ENCODE data around the gene GNPTG.
"Not testable (repeated sequence)": the region's sequence is repeated elsewhere in the genome, so short reads cannot be mapped to it uniquely, and the experiment has no call there.

The GNPTG gene

GRCh38 chr16:1318268-1318545 lies 33.5 kb upstream of the GNPTG start:
- in situ Hi-C loops (cut with MboI; ENCODE audit: low sequenced_read_pairs), result no loop called here

- in situ Hi-C loops (cut with MboI; ENCODE audit: low sequenced_read_pairs), result no loop called here
Measured at GRCh38 chr16:1319041-1319440, 32.7 kb upstream of the GNPTG start.

- in situ Hi-C loops (cut with MboI; ENCODE audit: low sequenced_read_pairs), result no loop called here
Measured at GRCh38 chr16:1320097-1320496, 31.6 kb upstream of the GNPTG start.

GRCh38 chr16:1320658-1321240 lies 31.0 kb upstream of the GNPTG start:
- in situ Hi-C loops (cut with MboI; ENCODE audit: low sequenced_read_pairs), result no loop called here

GRCh38 chr16:1322407-1322806 lies 29.3 kb upstream of the GNPTG start:
- in situ Hi-C loops (cut with MboI; ENCODE audit: low sequenced_read_pairs), result no loop called here

GRCh38 chr16:1323296-1324239 lies 28.2 kb upstream of the GNPTG start:
- in situ Hi-C loops (cut with MboI; ENCODE audit: low sequenced_read_pairs), result no loop called here

- in situ Hi-C loops (cut with MboI; ENCODE audit: low sequenced_read_pairs), result no loop called here
Measured at GRCh38 chr16:1324286-1324826, 27.4 kb upstream of the GNPTG start.

- in situ Hi-C loops (cut with MboI; ENCODE audit: low sequenced_read_pairs), result no loop called here
Measured at GRCh38 chr16:1325261-1325660, 26.5 kb upstream of the GNPTG start.

GRCh38 chr16:1325673-1326371 lies 25.9 kb upstream of the GNPTG start:
- in situ Hi-C loops (cut with MboI; ENCODE audit: low sequenced_read_pairs), result no loop called here

- in situ Hi-C loops (cut with MboI; ENCODE audit: low sequenced_read_pairs), result no loop called here
Measured at GRCh38 chr16:1326391-1326790, 25.3 kb upstream of the GNPTG start.

GRCh38 chr16:1326946-1327618 lies 24.6 kb upstream of the GNPTG start:
- in situ Hi-C loops (cut with MboI; ENCODE audit: low sequenced_read_pairs), result no loop called here

- in situ Hi-C loops (cut with MboI; ENCODE audit: low sequenced_read_pairs), result no loop called here
Measured at GRCh38 chr16:1327619-1327947, 24.1 kb upstream of the GNPTG start.

GRCh38 chr16:1328136-1328535 lies 23.6 kb upstream of the GNPTG start:
- in situ Hi-C loops (cut with MboI; ENCODE audit: low sequenced_read_pairs), result not testable (repeated sequence)

GRCh38 chr16:1328961-1329360 lies 22.8 kb upstream of the GNPTG start:
- in situ Hi-C loops (cut with MboI; ENCODE audit: low sequenced_read_pairs), result not testable (repeated sequence)

GRCh38 chr16:1330260-1330914 lies 21.3 kb upstream of the GNPTG start:
- in situ Hi-C loops (cut with MboI; ENCODE audit: low sequenced_read_pairs), result no loop called here

GRCh38 chr16:1330931-1331711 lies 20.6 kb upstream of the GNPTG start:
- in situ Hi-C loops (cut with MboI; ENCODE audit: low sequenced_read_pairs), result no loop called here

GRCh38 chr16:1331712-1332617 lies 19.8 kb upstream of the GNPTG start:
- in situ Hi-C loops (cut with MboI; ENCODE audit: low sequenced_read_pairs), result no loop called here

- in situ Hi-C loops (cut with MboI; ENCODE audit: low sequenced_read_pairs), result no loop called here
Measured at GRCh38 chr16:1332618-1333148, 19.0 kb upstream of the GNPTG start.
